ENCODE measurements around the gene PSMD3. TPM values are rescaled to one million over a fixed set of nuclear protein-coding genes. Genes with fewer than 3 reads are reported as not detected.
A peak's percentile ranks its signal among the peaks of the same experiment; 100 is the strongest.

The PSMD3 gene
- total and polyA plus RNA-seq, 2 donors (not counting 1 experiment from before 2014, with no cell fraction given), result 55.5 to 66.9 TPM

- no peaks in the 10 kb centered on the region for H3K9me3 ChIP-seq (ENCODE audit: control insufficient read depth, insufficient read depth, low read depth, low read length)
- DNase-seq (ENCODE audit: low read depth in 2 of 2), result peak in 1 of 2 donors; percentile 61
- peaks cover 23% of the 10 kb centered on the region for H3K36me3 ChIP-seq (ENCODE audit: control insufficient read depth, insufficient read depth, low read length)
- peak overlapping the region; percentile 15 for H3K4me2 ChIP-seq (ENCODE audit: extremely low read depth, insufficient read depth, low read length)
- no peak for TF ChIP-seq EZH2 (IDR thresholded peaks at IDR 0.05; ENCODE audit: low read length, missing control alignments)
- TF ChIP-seq, protein P1, sequence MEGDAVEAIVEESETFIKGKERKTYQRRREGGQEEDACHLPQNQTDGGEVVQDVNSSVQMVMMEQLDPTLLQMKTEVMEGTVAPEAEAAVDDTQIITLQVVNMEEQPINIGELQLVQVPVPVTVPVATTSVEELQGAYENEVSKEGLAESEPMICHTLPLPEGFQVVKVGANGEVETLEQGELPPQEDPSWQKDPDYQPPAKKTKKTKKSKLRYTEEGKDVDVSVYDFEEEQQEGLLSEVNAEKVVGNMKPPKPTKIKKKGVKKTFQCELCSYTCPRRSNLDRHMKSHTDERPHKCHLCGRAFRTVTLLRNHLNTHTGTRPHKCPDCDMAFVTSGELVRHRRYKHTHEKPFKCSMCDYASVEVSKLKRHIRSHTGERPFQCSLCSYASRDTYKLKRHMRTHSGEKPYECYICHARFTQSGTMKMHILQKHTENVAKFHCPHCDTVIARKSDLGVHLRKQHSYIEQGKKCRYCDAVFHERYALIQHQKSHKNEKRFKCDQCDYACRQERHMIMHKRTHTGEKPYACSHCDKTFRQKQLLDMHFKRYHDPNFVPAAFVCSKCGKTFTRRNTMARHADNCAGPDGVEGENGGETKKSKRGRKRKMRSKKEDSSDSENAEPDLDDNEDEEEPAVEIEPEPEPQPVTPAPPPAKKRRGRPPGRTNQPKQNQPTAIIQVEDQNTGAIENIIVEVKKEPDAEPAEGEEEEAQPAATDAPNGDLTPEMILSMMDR (conservative IDR thresholded peaks at IDR 0.05 in 1 of 2, IDR thresholded peaks at IDR 0.05 in 1 of 2; ENCODE audit: low read depth in 1 of 2, low read length in 2 of 2), result no peak
- H3K4me3 ChIP-seq (replicated peaks in 1 of 4; ENCODE audit: control extremely low read depth in 1 of 4, insufficient read depth in 1 of 4, low read depth in 3 of 4, low read length in 4 of 4), result no peak overlapping the region
- H3K27me3 ChIP-seq (ENCODE audit: control insufficient read depth, insufficient read depth, low read length), result no peaks in the 10 kb centered on the region
- H3K79me2 ChIP-seq (ENCODE audit: control insufficient read depth, insufficient read depth, low read length), result no peaks in the 10 kb centered on the region
- H3K27ac ChIP-seq (ENCODE audit: insufficient read depth, low read length), result no peak overlapping the region
- peaks cover 26% of the 10 kb centered on the region for H3K4me1 ChIP-seq (ENCODE audit: control insufficient read depth, extremely low read depth, insufficient read depth, low read length)
- H2AFZ ChIP-seq (ENCODE audit: low read length), result no peak overlapping the region
- H4K20me1 ChIP-seq (ENCODE audit: control insufficient read depth, extremely low read depth, insufficient read depth, low read length), result no peaks in the 10 kb centered on the region
- no peak overlapping the region for H3K9ac ChIP-seq (ENCODE audit: insufficient read depth, low read length)
These were observed 43.1 kb downstream of the PSMD3 start for GRCh38 chr17:40023590-40024292.

DNA sequence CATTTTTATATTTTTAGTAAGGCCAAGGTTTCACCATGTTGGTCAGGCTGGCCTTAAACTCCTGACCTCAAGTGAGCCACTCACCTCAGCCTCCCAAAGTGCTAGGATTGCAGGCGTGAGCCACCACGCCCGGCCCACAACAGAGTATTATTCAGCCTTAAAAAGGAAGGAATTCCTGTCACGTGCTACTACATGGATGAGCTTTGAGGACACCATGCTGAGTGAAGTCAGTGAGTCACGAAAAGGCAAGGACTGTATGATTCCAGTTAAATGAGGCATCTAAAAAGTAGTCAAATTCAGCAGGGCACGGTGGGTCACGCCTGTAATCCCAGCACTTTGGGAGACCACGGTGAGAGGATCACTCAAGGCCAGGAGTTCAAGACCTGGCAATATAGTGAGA is 44.3 kb downstream of the PSMD3 start:
- Histone ChIP-seq H2AFZ (ENCODE audit: low read length) (no peak overlapping the region), H3K4me3 (replicated peaks in 1 of 4; ENCODE audit: control extremely low read depth in 1 of 4, insufficient read depth in 1 of 4, low read depth in 3 of 4, low read length in 4 of 4) (no peak overlapping the region), H3K36me3 (ENCODE audit: control insufficient read depth, insufficient read depth, low read length) (peaks cover 24% of the 10 kb centered on the region), H3K9me3 (ENCODE audit: control insufficient read depth, insufficient read depth, low read depth, low read length) (no peaks in the 10 kb centered on the region), H4K20me1 (ENCODE audit: control insufficient read depth, extremely low read depth, insufficient read depth, low read length) (no peaks in the 10 kb centered on the region), H3K9ac (ENCODE audit: insufficient read depth, low read length) (no peak overlapping the region), H3K27ac (ENCODE audit: insufficient read depth, low read length) (no peak overlapping the region), H3K4me2 (ENCODE audit: extremely low read depth, insufficient read depth, low read length) (no peak overlapping the region), H3K79me2 (ENCODE audit: control insufficient read depth, insufficient read depth, low read length) (no peaks in the 10 kb centered on the region), H3K27me3 (ENCODE audit: control insufficient read depth, insufficient read depth, low read length) (no peaks in the 10 kb centered on the region), H3K4me1 (ENCODE audit: control insufficient read depth, extremely low read depth, insufficient read depth, low read length) (peaks cover 19% of the 10 kb centered on the region)
- DNase-seq (ENCODE audit: low read depth in 2 of 2), result peak in 1 of 2 donors; percentile 36
- TF ChIP-seq, protein P1 (conservative IDR thresholded peaks at IDR 0.05 in 1 of 2, IDR thresholded peaks at IDR 0.05 in 1 of 2; ENCODE audit: low read depth in 1 of 2, low read length in 2 of 2), result no peak
- no peak for TF ChIP-seq EZH2 (IDR thresholded peaks at IDR 0.05; ENCODE audit: low read length, missing control alignments)

DNA sequence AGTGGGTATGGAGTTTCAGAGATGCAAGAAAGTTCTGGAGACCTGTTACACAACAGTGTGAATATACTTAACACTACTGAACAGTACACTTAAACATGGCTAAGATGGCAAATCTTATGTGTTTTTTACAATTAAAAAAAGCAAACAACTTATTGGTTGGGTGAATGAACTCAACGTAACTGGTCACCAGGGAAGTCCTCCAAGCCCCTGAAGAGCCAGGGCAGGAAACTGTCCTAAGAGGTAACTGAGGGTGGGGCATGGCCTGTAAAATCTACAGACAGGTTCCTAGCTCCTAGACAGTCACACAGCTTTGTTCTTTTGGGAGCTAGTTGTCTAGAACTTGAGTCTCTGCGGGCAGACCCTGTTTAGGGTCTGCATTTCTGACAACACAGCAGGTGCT is 45.0 kb downstream of the PSMD3 start:
- no peaks in the 10 kb centered on the region for H4K20me1 ChIP-seq (ENCODE audit: control insufficient read depth, extremely low read depth, insufficient read depth, low read length)
- peaks cover 21% of the 10 kb centered on the region for H3K36me3 ChIP-seq (ENCODE audit: control insufficient read depth, insufficient read depth, low read length)
- no peak overlapping the region for H3K4me3 ChIP-seq (replicated peaks in 1 of 4; ENCODE audit: control extremely low read depth in 1 of 4, insufficient read depth in 1 of 4, low read depth in 3 of 4, low read length in 4 of 4)
- peaks cover 18% of the 10 kb centered on the region for H3K4me1 ChIP-seq (ENCODE audit: control insufficient read depth, extremely low read depth, insufficient read depth, low read length)
- H3K9ac ChIP-seq (ENCODE audit: insufficient read depth, low read length), result no peak overlapping the region
- no peak for DNase-seq (ENCODE audit: low read depth in 2 of 2)
- no peaks in the 10 kb centered on the region for H3K79me2 ChIP-seq (ENCODE audit: control insufficient read depth, insufficient read depth, low read length)
- no peak overlapping the region for H3K27ac ChIP-seq (ENCODE audit: insufficient read depth, low read length)
- H2AFZ ChIP-seq (ENCODE audit: low read length), result no peak overlapping the region
- TF ChIP-seq, protein P1 (conservative IDR thresholded peaks at IDR 0.05 in 1 of 2, IDR thresholded peaks at IDR 0.05 in 1 of 2; ENCODE audit: low read depth in 1 of 2, low read length in 2 of 2), result no peak
- TF ChIP-seq EZH2 (IDR thresholded peaks at IDR 0.05; ENCODE audit: low read length, missing control alignments), result no peak
- H3K9me3 ChIP-seq (ENCODE audit: control insufficient read depth, insufficient read depth, low read depth, low read length), result no peaks in the 10 kb centered on the region
- no peaks in the 10 kb centered on the region for H3K27me3 ChIP-seq (ENCODE audit: control insufficient read depth, insufficient read depth, low read length)
- H3K4me2 ChIP-seq (ENCODE audit: extremely low read depth, insufficient read depth, low read length), result no peak overlapping the region
